ENCODE data around the gene MECP2.
A peak's percentile ranks its signal among the peaks of the same experiment; 100 is the strongest.

Gene MECP2

DNA sequence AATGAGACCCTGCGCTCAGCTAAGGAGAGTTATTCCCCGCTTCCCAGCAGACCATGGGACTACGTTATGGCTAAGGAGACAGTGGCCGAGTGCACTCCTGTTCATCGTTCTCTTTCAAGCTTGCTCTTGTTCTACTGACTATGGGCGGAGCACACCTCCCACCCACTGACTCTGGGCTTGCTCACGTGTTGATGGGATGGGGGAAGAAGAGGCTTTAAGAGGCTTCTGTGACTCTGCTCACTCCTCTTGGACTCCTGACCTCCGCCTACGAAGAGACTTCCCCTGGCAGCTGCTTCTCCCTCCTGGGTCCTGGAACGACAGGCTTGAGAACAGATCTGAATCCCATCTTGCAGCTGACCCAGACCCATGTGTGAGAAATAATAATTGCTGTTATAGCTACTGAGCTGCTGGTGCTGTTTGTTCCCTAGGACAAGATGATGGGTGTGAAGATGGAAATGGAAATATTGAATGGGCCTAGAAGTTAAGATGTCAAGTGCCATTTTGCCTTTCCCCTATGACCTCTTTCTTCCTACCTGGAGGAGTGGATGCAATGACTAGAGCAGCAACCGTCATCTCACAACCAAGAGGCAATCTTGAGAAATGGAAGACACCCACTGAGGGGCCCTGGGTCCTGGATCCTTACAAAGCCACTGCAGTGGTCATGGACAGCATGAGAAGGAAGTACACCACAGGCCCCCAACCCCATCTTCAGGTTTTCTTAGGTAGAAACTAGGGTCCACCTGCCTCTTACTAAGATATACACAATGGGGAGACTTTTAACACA lies 39.1 kb downstream of the MECP2 start:
- TF ChIP-seq, protein P1, sequence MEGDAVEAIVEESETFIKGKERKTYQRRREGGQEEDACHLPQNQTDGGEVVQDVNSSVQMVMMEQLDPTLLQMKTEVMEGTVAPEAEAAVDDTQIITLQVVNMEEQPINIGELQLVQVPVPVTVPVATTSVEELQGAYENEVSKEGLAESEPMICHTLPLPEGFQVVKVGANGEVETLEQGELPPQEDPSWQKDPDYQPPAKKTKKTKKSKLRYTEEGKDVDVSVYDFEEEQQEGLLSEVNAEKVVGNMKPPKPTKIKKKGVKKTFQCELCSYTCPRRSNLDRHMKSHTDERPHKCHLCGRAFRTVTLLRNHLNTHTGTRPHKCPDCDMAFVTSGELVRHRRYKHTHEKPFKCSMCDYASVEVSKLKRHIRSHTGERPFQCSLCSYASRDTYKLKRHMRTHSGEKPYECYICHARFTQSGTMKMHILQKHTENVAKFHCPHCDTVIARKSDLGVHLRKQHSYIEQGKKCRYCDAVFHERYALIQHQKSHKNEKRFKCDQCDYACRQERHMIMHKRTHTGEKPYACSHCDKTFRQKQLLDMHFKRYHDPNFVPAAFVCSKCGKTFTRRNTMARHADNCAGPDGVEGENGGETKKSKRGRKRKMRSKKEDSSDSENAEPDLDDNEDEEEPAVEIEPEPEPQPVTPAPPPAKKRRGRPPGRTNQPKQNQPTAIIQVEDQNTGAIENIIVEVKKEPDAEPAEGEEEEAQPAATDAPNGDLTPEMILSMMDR (IDR thresholded peaks at IDR 0.05; ENCODE audit: low read depth, low read length, missing control alignments), result no peak
- DNase-seq (ENCODE audit: low read depth), result no peak
- no peak overlapping the region for H3K4me3 ChIP-seq (ENCODE audit: low read depth, low read length)

DNA sequence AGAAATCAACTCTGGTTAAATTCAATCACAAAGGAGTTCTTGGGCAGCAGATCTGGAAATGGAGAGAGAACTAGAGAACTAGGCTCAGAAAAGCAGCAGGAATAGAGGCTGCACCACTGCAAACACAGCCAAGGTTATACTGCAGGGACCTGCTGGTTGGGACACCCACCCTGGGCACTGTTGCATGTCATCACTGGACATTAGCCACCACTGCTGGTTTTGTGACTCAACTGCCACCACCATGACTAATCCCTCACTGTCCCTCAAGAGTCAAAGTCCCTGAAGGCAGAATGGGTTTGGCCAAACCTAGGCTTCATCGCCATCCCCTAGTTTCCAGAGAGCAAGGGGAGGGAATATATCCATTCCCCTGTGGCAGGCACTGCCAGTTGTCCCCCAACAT lies 39.7 kb downstream of the MECP2 start:
- H3K4me3 ChIP-seq (ENCODE audit: low read depth, low read length), result no peak overlapping the region
- TF ChIP-seq, protein P1 (IDR thresholded peaks at IDR 0.05; ENCODE audit: low read depth, low read length, missing control alignments), result no peak
- DNase-seq (ENCODE audit: low read depth), result no peak

DNA sequence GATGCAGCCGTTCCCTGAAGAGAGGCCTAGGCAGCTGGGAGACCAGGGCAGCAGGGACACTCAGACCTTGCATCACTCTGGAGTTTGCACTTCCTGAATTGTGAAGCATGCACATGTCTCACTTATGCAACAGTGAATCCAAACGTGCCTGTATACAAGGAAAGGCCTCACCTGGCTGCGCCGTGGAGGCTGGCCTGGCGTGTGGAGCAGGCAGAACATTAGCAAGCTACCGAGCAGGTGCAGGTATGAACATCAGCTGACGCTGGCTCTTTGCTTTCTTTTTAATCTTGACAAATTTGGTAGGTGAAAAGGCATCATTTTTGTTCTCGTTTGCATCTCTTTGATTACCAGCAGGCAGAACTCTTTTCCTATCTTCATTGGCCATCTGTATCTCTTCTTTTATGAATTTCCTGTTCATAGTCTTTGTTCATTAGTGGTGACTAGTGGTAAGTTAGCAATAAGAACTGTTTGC lies 40.7 kb downstream of the MECP2 start:
- DNase-seq (ENCODE audit: low read depth), result no peak
- TF ChIP-seq, protein P1 (IDR thresholded peaks at IDR 0.05; ENCODE audit: low read depth, low read length, missing control alignments), result no peak
- H3K4me3 ChIP-seq (ENCODE audit: low read depth, low read length), result no peak overlapping the region

DNA sequence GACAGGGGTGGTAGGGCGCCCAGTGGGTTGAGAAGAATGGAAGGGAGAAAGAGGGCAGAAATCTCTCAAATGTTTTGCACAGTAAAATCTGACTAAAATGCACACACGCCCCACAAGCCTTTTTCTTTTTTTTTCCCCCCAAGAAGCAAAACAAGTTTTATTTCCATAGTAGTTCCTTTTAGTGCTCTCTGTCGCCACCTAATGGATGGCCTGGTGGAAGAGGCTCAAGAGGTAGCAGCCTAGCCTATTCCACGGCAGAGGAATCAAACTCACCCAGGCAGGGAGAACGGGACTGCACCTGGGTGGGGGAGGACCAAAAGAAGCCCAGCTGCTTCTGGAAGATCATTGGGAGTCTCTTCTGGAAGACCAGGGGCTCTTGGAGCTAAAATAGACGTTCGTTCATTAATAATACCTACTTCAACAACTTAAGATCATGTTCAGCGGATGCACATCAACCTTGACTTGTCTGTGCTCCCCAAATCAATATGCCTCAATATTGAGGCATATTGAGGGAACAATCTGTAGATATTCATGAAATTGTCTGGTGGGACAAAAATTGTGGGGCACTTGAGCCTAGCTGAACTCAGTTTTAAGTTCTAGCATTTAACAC lies 46.2 kb downstream of the MECP2 start:
- TF ChIP-seq, protein P1 (IDR thresholded peaks at IDR 0.05; ENCODE audit: low read depth, low read length, missing control alignments), result peak; percentile 60
- H3K4me3 ChIP-seq (ENCODE audit: low read depth, low read length), result no peak overlapping the region
- no peak for DNase-seq (ENCODE audit: low read depth)

DNA sequence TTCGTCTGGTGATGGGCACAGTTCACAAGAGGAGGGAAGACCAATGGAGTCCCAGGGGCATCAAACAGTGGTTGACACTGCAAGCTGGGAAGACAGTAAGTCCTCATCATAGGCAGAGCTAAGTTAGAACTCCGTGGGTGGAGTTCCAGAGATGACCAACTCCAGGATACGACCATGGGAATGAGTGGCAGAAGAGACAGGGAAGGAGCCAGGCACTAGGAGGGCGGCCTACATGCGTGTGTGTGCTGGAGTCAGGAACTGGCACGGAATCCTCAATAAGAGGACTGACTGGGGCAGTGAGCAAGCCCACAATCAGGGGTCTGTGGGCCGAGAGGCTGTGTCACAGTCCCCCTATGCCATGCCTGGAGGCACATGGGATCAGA lies 47.4 kb downstream of the MECP2 start:
- H3K4me3 ChIP-seq (ENCODE audit: low read depth, low read length), result no peak overlapping the region
- TF ChIP-seq, protein P1 (IDR thresholded peaks at IDR 0.05; ENCODE audit: low read depth, low read length, missing control alignments), result no peak
- no peak for DNase-seq (ENCODE audit: low read depth)

DNA sequence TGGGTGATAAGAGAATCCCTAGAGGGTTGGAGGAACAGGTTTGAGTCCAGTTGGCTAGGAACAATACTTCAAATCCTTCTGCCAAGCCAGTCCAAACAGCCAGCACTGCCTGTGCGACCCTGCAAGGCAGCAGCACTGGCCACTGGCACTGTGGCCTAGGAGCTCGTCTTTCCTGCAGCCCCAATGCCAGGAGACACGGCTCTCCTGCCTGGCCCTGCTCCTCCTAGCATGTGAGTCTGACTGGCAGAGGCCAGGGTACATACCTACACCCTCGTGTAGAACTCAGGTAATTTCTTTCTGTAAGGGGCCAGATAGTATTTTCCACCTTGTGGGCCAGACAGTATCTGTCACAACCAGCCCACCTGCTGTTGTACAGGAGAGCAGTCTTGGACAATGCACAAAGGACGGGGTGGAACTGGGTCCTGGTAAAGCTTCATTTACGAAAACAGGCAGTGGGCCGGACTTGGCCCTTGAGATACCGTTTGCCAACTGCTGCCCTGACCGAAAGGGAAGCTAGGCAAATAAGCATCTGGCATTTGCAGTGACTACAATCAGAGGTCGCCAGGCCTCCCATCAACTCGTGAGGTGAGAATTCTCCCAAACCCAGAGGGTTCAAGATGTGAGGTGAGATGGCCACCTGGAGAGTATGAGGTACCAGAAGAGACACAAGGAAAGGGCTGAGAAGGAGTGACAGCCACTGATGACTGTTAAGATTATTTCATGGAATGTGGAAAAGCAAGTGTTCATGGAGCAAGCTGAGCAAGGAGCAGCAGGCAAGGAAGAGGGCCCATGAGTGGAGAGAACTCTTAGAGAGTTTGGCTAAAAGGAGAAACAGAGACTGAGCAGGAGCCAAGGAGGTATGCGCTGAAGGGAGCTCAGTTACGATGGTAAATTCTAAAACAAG lies 48.1 kb downstream of the MECP2 start:
- TF ChIP-seq, protein P1 (IDR thresholded peaks at IDR 0.05; ENCODE audit: low read depth, low read length, missing control alignments), result no peak
- H3K4me3 ChIP-seq (ENCODE audit: low read depth, low read length), result no peak overlapping the region
- DNase-seq (ENCODE audit: low read depth), result no peak

Measured in GM12864 (cell line).